ENCODE measurements around the gene KDM3B. TPM values are rescaled to one million over a fixed set of nuclear protein-coding genes. Genes with fewer than 3 reads are reported as not detected.

KDM3B gene
- total and polyA plus RNA-seq, 9 of the 15 experiments (the other 6 are each of a cell fraction or from before 2014, with no cell fraction given): 13.8 to 62.8 (median 41.9) TPM

DNA sequence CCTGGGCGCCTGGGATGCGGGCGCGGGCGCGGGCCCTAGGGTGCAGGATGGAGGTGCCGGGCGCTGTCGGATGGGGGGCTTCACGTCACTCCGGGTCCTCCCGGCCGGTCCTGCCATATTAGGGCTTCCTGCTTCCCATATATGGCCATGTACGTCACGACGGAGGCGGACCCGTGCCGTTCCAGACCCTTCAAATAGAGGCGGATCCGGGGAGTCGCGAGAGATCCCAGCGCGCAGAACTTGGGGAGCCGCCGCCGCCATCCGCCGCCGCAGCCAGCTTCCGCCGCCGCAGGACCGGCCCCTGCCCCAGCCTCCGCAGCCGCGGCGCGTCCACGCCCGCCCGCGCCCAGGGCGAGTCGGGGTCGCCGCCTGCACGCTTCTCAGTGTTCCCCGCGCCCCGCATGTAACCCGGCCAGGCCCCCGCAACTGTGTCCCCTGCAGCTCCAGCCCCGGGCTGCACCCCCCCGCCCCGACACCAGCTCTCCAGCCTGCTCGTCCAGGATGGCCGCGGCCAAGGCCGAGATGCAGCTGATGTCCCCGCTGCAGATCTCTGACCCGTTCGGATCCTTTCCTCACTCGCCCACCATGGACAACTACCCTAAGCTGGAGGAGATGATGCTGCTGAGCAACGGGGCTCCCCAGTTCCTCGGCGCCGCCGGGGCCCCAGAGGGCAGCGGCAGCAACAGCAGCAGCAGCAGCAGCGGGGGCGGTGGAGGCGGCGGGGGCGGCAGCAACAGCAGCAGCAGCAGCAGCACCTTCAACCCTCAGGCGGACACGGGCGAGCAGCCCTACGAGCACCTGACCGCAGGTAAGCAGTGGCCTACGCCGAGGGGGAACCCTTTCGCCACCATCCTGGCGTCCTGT lies 113.0 kb downstream of the KDM3B start, which contains the start of gene EGR1 (continued):
- TF ChIP-seq, protein P1, sequence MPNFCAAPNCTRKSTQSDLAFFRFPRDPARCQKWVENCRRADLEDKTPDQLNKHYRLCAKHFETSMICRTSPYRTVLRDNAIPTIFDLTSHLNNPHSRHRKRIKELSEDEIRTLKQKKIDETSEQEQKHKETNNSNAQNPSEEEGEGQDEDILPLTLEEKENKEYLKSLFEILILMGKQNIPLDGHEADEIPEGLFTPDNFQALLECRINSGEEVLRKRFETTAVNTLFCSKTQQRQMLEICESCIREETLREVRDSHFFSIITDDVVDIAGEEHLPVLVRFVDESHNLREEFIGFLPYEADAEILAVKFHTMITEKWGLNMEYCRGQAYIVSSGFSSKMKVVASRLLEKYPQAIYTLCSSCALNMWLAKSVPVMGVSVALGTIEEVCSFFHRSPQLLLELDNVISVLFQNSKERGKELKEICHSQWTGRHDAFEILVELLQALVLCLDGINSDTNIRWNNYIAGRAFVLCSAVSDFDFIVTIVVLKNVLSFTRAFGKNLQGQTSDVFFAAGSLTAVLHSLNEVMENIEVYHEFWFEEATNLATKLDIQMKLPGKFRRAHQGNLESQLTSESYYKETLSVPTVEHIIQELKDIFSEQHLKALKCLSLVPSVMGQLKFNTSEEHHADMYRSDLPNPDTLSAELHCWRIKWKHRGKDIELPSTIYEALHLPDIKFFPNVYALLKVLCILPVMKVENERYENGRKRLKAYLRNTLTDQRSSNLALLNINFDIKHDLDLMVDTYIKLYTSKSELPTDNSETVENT (CRISPR knock-in tag; IDR thresholded peaks at IDR 0.05): peak; percentile 72; the same call in 1 of the 2 replicates
- TF ChIP-seq, protein P2, sequence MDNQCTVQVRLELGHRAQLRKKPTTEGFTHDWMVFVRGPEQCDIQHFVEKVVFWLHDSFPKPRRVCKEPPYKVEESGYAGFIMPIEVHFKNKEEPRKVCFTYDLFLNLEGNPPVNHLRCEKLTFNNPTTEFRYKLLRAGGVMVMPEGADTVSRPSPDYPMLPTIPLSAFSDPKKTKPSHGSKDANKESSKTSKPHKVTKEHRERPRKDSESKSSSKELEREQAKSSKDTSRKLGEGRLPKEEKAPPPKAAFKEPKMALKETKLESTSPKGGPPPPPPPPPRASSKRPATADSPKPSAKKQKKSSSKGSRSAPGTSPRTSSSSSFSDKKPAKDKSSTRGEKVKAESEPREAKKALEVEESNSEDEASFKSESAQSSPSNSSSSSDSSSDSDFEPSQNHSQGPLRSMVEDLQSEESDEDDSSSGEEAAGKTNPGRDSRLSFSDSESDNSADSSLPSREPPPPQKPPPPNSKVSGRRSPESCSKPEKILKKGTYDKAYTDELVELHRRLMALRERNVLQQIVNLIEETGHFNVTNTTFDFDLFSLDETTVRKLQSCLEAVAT (IDR thresholded peaks at IDR 0.05): peak; percentile 98 to 99
- no peak for TF ChIP-seq ZNF766 (CRISPR knock-in tag; conservative IDR thresholded peaks at IDR 0.05)
- peak; percentile 100 for TF ChIP-seq SMAD1 (IDR thresholded peaks at IDR 0.05; ENCODE audit: low read depth, low read length, partially characterized antibody)
- TF ChIP-seq, protein P3, sequence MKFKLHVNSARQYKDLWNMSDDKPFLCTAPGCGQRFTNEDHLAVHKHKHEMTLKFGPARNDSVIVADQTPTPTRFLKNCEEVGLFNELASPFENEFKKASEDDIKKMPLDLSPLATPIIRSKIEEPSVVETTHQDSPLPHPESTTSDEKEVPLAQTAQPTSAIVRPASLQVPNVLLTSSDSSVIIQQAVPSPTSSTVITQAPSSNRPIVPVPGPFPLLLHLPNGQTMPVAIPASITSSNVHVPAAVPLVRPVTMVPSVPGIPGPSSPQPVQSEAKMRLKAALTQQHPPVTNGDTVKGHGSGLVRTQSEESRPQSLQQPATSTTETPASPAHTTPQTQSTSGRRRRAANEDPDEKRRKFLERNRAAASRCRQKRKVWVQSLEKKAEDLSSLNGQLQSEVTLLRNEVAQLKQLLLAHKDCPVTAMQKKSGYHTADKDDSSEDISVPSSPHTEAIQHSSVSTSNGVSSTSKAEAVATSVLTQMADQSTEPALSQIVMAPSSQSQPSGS (CRISPR knock-in tag; IDR thresholded peaks at IDR 0.05): no peak
- no peak for TF ChIP-seq ZNF551 (CRISPR knock-in tag; IDR thresholded peaks at IDR 0.05)
- TF ChIP-seq, protein P4, sequence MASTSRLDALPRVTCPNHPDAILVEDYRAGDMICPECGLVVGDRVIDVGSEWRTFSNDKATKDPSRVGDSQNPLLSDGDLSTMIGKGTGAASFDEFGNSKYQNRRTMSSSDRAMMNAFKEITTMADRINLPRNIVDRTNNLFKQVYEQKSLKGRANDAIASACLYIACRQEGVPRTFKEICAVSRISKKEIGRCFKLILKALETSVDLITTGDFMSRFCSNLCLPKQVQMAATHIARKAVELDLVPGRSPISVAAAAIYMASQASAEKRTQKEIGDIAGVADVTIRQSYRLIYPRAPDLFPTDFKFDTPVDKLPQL (IDR thresholded peaks at IDR 0.05; ENCODE audit: extremely low read depth, insufficient read length): peak; percentile 95
- peak; percentile 100 for TF ChIP-seq FIP1L1 (IDR thresholded peaks at IDR 0.05; ENCODE audit: low read depth, low read length, poor library complexity, severe bottlenecking)
- peak; percentile 98 for TF ChIP-seq HNRNPK (IDR thresholded peaks at IDR 0.05; ENCODE audit: low read depth, low read length, poor library complexity, severe bottlenecking)
- peak; percentile 94 for TF ChIP-seq U2AF1 (optimal IDR thresholded peaks at IDR 0.05; ENCODE audit: low read depth, low read length)
- TF ChIP-seq, protein P5, sequence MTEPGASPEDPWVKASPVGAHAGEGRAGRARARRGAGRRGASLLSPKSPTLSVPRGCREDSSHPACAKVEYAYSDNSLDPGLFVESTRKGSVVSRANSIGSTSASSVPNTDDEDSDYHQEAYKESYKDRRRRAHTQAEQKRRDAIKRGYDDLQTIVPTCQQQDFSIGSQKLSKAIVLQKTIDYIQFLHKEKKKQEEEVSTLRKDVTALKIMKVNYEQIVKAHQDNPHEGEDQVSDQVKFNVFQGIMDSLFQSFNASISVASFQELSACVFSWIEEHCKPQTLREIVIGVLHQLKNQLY (CRISPR knock-in tag; conservative IDR thresholded peaks at IDR 0.05): 0 out of 4 replicates have a peak, but pooled peaks of 1 of the 2 experiments have one; percentile 58
- no peak for TF ChIP-seq FOXM1 (IDR thresholded peaks at IDR 0.05; ENCODE audit: low read depth)
- TF ChIP-seq FOXM1 (CRISPR knock-in tag; IDR thresholded peaks at IDR 0.05; ENCODE audit: low read depth): peak; percentile 86
- peak; percentile 98 for TF ChIP-seq GTF2E2 (tag; IDR thresholded peaks at IDR 0.05)
- TF ChIP-seq IRF2 (CRISPR knock-in tag; IDR thresholded peaks at IDR 0.05): peak; percentile 7; the same call in 1 of the 2 replicates
- no peak for TF ChIP-seq ZNF76 (CRISPR knock-in tag; IDR thresholded peaks at IDR 0.05; ENCODE audit: borderline replicate concordance)
- TF ChIP-seq HNRNPL (IDR thresholded peaks at IDR 0.05; ENCODE audit: low read depth, low read length): peak; percentile 100
- TF ChIP-seq SUPT5H (IDR thresholded peaks at IDR 0.05): peak; percentile 98
- TF ChIP-seq CHD2 (IDR thresholded peaks at IDR 0.05; ENCODE audit: low read depth, low read length): peak; percentile 65
- TF ChIP-seq RBM14 (IDR thresholded peaks at IDR 0.05; ENCODE audit: borderline replicate concordance, insufficient read depth, low read depth, low read length): peak; percentile 86; the same call in 1 of the 2 replicates
